T-helper 1 cell treated with Interleukin-12 subunit alpha and Interleukin-12 subunit beta and Interleukin-4 antibody, amounts not matched to agents 30 ng/mL and 1 ng/mL, for 36 hours (primary cell): ENCODE data around the gene FBXO2. TPM values are rescaled to one million over a fixed set of nuclear protein-coding genes. Genes with fewer than 3 reads are reported as not detected.

ENCODE experiments used
- intact Hi-C: fragments of 100-400 bp; cut with micrococcal nuclease; formaldehyde crosslinking; loops from one replicate; pipeline ENCODE4 v1.15.1; 2024
- total RNA-seq: library from RNA; stranded (reverse); gene quantifications from 2 replicates; pipeline ENCODE4 v1.2.3, GENCODE V29; 2022

The FBXO2 gene, protein sequence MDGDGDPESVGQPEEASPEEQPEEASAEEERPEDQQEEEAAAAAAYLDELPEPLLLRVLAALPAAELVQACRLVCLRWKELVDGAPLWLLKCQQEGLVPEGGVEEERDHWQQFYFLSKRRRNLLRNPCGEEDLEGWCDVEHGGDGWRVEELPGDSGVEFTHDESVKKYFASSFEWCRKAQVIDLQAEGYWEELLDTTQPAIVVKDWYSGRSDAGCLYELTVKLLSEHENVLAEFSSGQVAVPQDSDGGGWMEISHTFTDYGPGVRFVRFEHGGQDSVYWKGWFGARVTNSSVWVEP
- 2.0 TPM in 2 replicates for total RNA-seq

DNA sequence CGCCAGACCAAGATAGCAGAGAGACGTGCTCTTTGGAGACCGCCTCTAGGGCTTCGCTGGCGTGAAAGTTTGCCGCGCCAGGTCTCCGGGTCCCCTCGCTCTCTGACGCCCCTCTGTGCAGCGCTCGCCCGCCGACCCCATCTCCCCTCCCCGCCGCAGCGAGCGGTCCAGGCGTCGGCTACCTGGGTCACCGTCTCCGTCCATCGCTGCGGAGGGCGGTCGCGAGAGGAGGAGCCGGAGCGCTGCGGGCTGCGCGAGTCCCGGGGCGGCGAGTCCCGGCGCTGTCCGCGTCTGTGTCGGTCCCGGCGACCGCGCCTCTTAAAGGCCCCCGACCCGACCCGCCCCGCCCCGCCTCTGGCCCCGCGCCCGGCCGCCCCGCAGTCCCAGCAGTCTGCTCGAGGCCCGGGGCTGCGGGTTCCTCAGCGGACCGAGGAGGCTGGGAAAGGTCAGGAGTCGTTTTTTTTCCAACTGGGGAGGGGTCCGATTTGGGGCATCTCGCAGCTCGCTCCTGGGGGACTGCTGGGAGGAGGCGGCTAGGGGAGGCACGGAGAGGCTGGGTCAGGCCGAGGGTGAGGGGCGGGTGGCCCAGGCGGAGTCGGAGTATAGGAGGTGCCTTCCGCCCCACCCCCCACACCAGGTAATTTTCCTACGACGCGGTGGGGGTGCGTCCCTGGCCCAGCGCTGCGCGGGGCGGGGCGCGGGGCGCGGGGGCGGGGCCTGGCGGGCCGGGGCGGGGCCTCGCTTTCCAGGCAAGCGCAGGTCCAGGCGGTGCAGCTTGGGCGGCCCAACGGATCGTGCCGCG is at the start of gene FBXO2, which contains the start of gene FBXO44:
Gene FBXO2 (minus strand): TSS at position 293 of the 802 bp plus-strand sequence. CDS start 89 bp downstream, at position 204.
Gene FBXO44 (plus strand): TSS at position 741 of the 802 bp plus-strand sequence. CDS start 959 bp downstream, outside the sequence.
- intact Hi-C loops = loop anchor here (1.0 to 5.0 kb wide), 3 partner anchors 27 to 152 kb away; partner anchors contain the start of genes AGTRAP, CLCN6 and MAD2L2

DNA sequence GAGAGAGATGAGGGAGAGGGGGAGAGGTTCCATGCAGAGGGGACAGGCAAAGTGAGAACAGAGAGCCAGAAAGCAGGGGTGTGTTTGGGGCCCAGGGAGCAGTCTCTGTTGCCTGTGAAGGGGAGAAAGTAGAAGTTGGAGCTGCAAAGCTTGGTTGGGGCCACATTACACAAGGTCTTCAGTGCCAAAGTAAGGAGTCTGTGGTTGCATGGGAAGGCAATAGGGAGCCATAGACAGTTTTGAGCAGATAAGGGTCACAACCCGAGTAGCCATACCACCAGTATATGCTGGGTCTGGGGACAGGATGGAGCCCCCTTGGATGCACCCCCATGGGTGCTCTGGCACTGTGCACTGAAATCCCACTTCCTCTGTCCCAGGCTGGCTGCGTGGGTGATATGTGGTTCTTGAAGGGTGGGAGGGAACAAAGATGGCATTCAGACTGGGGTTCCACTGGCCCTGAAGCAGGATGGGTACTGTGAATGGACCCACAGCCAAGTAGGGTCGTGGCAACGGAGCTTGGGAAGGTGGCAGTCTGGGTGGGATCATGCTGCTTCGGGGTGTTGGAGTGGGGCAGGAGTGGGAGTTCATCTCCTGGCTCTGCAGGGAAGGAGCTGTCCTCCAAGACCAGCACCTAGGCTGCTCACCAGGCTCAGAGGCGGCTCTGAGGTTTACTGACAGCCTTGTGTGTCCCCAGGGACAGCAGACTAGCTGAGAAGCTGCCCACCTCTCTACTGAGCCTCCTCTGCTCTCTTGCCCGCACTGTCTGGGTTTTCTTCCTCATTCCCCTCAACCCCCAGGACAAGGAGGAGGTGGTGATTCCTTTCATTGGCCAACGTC is 49.3 kb upstream of the FBXO2 start:
- intact Hi-C loops = no loop called here

DNA sequence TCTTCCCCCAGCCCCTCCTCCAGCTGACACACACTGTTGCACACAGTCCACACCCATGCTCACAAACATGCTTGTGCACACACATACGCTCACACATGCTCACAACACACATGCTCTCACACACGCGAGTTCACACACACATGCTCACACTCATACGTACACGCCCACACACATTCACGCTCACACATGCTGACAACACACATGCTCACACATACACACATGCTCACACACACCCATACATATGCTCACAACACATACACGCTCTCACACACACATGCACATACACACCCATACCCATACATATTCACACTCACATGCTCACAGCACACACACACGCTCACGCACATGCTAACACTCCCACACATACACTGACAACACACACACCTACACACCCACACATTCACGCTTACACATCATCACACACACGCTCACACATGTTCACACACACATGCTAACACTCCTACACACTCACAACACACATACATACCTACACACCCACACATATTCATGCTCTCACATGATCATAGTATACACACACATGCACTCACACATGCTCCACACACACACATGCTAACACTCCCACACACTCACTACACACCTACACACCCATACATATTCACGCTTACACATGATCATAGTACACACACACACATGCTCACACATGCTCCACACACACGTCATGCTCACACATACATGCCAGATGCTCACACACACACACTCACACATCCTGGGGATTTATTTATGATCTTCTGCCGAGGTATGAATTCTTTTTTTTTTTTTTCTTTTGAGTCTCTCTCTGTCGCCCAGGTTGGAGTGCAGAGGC is 48.0 kb upstream of the FBXO2 start:
- intact Hi-C loops = no loop called here

DNA sequence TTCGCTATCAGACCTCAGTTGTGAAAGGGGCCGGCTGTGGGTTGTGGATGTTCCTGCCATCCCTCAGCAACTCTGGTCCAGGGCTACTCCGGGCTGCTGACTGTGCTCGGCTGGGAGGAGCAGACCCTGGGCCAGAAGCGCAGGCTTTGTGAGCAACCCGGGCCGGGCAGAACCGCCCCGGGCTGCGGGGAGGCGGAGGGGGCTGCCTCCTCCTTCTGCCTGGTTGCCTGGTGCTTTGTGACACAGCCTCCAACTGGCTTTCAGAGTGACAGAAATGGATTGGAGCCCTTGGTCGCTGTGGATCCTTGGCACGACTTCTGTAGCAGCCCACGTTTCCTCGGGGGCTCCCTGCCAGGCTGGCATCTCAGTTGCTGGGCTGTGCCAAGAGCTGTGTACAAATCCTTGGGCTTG is 47.3 kb upstream of the FBXO2 start:
- intact Hi-C loops = no loop called here

DNA sequence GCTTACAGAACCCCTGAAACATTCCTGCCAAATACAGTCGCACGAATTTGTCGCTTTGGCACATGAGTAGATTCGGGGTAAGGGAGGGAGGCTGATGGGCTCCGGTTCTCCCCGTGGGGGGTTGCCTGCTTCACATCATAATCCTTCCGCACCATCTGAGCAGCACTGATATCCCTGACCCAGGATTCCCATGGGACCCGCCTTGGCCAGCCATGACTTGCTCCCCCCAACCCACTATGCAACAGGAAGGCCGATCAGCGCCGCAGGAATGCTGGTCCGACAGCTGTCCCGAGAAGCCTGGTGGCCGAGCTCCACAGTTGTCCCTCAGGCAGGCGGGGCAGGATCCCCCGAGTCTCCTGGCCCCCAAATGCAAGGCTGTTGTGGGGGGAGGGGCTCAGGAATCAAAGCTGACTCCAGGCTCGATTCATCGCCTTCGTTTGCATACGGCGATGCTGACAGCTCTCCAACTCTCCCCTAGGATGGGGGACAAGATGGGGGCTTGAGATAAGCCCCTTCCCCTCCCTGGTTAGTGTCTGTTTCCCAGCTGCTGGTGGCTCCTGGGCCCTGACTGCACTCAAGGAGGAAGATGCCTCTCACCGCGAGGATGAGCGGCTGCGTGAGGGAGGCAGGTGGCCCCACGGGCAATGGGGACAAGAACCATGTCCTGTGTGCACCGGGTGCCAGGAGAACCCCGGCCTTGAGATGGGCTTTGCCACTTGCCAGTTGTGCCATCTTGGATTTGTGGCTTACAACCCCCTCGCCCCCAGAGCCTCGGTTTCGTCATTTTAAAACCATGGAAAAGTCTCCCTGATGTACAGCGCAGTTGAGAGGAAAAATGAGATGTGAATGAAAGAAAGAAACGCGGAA is 46.6 kb upstream of the FBXO2 start:
- intact Hi-C loops = no loop called here

DNA sequence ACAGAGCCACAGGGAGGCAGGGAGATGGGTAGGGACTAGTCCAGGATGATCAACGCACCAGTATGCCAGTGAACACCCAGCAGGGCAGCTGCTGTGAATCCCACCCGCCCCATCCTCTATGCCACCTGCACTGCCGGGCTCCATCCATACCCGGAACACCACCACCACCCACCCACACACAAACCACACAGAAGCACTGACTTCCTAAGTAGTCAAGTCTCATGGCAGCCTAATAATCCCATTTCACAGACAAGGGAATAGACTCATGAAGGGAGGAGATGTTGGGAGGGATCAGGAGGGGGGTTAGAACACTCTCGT is 43.6 kb upstream of the FBXO2 start:
- intact Hi-C loops = no loop called here

DNA sequence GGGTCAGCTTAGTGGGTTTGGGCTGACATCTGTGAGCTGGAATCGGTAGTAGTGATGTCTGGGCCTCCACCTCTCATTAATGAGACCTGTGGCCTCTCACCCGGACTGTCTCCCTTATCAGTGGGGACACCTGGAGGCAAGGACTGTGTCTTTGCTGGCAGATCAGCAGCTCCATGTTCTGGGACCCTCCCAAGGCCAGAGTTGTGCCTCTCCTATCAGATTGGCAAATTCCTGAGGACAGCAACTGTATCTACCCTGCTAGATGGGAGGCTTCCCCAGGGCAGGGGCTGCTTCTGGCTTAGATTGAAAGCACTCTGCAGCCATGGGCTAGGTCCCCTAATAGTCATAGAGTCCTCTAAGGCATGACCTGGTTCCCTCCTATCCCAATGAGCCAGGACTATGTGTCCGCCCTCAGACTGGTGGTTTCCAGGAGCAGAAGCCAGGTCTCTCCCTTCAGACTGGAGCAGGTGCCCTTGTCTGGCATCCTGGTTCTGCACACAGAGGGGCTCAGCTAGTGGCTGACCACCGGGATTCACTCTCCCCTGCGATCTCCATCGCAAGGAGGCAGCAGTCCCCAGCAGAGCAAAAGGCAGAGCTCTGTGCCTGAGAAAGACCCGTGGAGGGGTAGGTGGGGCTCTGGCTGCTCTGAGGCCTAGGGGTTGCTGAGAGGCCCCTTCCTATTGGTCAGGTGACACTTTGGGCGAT is 43.1 kb upstream of the FBXO2 start:
- intact Hi-C loops = no loop called here

DNA sequence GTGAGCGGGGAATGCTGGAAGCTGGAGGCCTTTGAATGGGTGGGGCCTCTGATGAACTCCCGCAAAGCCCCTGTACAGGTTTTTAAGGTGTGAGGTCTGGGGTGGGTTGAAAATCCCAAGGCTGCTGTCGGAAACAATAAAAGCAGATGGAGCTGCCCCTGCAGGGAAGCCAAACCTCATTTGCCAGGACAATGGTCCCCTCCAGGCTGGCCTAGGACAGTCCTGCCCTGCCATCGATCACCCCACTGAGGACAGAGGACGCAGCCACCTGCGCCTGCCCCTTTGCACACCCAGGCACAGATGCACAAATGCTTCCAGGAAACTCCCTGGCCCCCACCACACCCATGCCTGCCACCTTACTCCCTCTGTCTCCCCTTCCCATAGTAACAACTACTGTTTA is 41.6 kb upstream of the FBXO2 start:
- intact Hi-C loops = no loop called here

DNA sequence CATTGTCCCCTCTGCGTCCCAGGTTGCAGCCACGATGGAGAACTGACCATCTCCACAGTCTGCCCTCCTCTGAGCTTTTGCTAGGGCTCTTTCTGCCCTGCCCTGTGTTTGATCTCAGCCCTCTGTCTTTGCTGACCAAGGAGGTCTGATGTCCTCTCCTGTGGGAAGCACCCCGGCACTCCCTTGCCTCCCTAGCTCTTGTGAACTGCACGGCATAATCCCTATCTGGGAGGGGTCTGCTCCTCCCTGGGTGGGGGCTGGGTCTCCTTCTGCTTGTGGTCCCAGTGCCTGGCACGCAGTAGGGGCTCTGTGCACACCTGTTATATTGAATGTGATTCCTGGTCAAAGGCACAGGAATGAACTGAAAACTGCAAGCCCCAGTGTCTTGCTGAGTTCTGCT is 39.7 kb upstream of the FBXO2 start:
- intact Hi-C loops = no loop called here

DNA sequence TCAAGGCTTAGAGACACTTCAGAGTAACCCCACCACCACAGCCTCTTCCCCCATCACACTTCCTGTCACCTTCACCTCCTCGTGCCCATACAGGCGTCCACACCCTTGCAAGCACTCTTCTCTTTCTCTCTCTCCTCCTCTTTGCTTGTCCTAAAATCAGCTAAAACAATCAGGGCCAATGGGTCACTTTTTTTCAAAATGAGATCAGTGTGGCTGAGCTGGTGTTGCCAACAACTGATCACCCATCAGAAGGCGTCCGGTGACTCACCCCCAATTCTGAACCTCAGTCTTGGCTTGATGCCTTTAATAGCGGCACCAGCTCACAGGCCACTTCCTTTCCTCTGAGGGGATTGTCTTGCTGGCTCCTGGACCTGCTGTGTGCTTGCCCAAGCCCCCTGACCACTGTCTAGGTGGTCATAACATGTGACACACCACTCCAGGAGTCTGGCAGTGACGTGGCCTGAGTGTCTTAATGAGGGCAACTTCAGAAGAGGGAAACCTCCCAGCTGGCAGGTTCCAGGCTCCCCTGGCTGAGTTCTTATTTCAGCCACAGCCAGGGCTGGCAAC is 38.9 kb upstream of the FBXO2 start:
- intact Hi-C loops = no loop called here

DNA sequence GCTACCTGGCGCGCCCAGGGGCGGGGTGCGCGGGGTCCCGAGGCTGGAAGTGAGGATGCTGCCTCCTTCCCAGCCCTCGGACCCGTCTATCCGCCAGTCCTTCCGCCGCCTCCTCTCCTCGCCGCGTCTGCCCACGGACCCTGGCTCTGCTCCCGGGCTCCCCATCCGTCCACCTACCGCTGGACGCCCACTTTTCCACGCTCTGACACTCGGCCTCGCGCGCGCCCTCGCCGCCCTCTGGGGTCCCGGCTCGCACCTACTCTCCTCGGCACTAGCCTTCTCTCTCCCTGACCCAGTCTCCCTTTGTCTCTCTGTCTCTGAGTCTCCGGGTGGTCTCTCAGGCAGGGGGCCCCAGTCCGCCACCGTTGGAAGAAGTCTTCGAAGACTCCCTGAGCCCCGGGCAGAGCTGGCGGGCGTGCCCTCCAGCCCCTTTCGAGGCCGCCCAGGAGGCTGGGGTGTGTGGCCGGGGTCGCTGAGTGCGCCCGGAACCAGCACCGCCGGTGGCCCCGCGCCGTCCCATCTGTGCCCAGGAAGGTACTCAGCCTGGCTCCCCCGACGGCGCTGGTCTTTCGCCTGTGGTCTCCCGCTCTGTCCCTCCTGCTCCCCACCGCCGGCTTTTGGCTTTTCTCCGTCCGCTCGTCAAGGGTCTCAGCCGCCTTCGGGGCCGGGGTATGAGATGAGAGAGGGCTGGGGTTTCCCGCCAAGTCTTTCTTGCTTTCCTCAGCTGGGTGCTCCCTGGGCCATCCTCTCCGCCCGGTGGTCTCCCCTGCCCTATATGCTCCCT is 37.9 kb upstream of the FBXO2 start:
- intact Hi-C loops = no loop called here

DNA sequence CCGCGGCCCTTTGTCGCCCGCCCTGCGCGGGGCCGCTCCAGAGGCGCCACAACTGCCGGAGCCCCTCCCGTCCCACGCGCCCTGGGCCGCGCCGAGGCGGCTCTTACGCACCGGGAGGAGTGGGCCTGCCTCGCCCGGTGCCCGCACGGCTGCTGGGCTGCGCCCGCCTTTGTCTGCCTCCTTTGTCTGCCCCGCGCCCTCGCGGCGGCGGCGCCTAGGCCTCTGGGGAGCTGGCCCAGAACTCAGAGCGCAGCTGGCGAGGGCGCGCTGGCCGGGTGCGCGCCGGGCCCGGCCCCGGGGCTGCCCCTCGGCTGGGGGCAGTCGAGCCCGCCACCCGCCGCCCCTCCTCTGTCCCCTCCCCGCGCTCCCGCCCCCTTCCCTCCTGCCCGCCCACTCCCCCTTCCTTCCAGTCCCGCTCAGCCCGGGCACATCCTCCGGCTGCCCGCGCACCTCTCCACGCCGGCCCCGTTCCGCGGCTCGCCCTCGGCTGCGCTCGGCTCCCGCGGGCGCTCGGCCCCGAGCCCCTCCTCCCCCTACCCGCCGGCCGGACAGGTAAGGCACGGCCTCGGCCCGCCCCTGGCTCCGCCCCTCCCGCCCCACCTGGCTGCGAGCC is 37.2 kb upstream of the FBXO2 start, which contains the start of gene DRAXIN:
Gene DRAXIN (plus strand): TSS at position 409 of the 613 bp plus-strand sequence. CDS start 14,549 bp downstream, outside the sequence.
- intact Hi-C loops = no loop called here

DNA sequence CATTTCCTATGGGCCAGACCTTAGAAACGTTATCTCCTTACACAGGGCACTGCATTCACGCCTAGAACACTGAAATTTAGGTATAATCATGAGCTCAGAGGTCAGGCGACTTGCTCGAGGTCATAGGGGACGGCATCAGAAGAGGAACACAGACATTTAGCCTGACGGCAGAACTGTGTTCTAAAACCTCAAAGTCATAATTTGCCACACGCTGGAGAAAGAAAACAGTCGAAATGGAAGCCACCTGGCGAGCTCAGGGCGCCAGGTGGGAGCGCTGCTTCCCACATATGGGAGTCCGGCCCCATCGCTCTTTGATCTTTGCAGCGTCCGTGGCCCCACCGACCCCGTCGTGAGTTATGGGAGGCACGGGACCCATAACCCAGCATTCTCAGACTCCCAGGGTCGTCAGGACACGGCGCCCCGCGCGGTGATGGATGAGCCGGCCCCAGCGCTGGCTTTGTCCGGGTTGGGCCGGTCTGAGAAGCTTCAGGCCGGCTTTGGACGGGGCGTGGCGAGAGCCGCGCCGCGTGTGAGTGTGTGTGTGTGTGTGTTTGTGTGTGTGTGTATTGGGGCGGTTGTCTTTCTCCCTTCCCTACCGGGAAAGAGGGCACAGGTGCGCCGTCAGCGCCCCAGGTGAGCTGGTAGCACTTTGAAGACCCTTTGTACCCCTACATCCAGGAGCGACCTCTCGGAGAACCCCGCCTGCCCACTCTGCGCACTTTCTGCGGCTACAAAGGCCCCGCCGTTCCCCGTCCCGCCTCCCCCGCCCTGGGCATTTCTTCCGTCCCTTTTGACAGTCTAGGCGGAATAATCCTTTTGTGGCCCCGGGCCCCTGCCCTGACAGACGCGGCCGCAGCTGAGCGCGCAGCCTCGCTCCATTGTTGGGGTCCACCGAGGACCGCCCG is 36.4 kb upstream of the FBXO2 start:
- intact Hi-C loops = loop anchor here (1.0 kb wide), 1 partner anchor 9 kb away; the partner anchor contains the start of gene MAD2L2

DNA sequence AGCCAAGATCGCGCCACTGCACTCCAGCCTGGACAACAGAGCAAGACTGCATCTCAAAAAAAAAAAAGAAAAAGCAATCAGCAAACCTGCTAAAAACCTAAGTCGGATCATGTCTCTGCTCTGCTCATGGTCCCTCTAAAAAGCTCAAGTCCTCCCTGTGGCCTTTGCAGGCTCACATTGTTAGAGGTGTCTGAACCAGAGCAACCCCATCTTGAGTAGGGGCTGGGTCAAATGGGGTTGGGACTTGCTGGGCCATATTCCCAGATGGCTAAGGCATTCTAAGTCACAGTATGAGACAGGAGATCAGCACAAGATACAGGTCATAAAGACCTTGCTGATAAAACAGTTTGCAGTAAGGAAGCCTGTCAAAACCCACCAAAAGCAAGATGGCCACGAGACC is 34.3 kb upstream of the FBXO2 start:
- intact Hi-C loops = no loop called here

DNA sequence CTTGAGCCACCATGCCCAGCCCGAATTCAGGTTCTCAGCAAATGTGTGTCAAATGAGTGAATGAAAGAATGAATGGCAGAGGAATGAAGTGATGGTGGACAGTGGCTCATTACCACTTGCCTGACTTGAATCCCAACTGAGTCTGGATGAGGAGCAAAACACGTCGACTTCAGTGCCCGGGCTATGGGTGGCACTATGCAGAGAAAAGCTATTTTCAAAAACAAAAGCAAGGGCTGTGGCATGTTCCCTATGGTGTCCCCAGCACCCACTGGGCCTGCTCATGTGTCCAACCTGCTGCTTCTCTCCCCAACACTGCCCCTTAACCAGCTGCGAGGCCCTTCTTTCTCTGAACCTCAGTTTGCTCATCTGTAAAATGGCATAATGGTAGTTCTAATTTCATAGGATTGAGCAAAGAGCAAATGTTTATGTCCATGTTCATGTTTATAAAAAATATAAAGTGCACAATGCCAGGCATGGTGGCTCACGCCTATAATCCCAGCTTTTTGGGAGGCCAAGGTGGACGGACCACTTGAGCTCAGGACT is 31.1 kb upstream of the FBXO2 start:
- intact Hi-C loops = no loop called here

DNA sequence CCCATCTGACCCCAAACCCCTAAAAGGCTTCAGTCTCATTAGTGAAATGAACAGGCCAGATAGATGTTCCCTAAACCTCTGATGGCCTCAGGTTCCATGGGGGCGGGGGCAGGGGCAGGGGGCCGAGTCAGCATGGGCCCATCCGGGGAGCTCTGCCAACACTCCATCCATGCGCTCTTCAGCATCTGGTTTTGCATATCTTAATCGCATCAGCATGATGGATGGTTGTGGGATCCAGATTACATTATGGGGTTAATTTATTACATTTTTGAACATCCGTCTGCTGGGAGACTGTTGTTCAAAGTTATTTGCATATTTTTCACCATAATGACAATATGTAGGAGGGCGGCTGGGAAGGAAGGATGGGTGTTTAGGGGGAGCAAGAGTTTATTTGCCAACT is 29.8 kb upstream of the FBXO2 start:
- intact Hi-C loops = no loop called here
